ENCODE data around the gene ABCG1. TPM values are rescaled to one million over a fixed set of nuclear protein-coding genes. Genes with fewer than 3 reads are reported as not detected.

Gene ABCG1
- total and polyA plus RNA-seq, 2 donors (not counting 3 experiments of a cell fraction or from before 2014, with no cell fraction given), result 6.7 to 19.6 TPM

DNA sequence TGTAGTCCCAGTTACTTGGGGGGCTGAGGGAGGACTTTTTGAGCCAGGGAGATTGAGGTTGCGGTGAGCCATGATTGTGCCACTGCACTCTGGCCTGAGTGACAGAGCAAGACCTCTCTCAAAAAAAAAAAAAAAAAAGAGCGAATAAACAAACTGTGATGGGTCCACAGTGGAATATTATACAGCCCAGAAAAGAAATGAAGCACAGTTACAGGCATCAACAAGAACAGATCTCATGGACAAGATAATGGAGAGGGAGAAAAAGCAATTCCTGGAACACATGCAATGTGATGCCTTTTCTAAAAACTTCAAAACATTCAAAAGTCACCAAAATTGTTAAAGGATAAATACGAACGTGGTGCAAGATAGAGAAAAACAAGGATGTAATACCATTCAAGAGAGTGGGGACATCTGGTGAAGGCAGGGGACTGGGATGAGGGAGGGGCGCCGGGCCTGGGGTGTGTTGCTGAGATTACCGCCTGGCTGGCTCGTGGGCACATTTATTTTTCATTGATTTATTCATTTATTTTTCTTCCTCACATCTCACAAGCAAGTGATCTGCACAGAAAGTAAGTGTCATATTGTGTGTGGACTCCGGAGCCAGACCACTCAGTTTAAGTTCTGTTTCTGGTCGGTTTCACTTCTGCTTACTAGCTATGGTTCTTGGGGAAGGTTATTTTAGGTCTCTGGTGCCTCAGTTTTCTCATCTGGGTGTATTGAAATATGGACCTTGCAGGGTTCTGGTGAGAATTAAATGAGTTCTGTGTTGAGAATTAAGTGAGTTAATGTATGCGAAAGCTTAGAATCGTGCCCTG lies 30.1 kb downstream of the ABCG1 start:
- peaks cover 7 to 21% of the 10 kb centered on the region in 2 experiments for H3K27me3 ChIP-seq (ENCODE audit: control insufficient read depth in 2 of 2, insufficient read depth in 2 of 2, low read length in 2 of 2)
- no peaks in the 10 kb centered on the region for H4K20me1 ChIP-seq (replicated peaks; ENCODE audit: control insufficient read depth, extremely low read depth, insufficient read depth, low read length)
- no peak for DNase-seq (ENCODE audit: low read depth, low spot score)
- H3K79me2 ChIP-seq (ENCODE audit: control insufficient read depth, insufficient read depth, low read length), result no peaks in the 10 kb centered on the region
- H3K4me3 ChIP-seq (replicated peaks in 1 of 3; ENCODE audit: insufficient read depth in 1 of 3, low read depth in 1 of 3, low read length in 3 of 3), result no peak overlapping the region
- no peak overlapping the region for H3K9ac ChIP-seq (replicated peaks; ENCODE audit: extremely low read depth, insufficient read depth, low read length)
- CTCF ChIA-PET, result interaction anchor here (1.3 to 1.4 kb wide), 3 partner anchors 10 to 61 kb away, joined by 3 to 7 read pairs (median 4); no protein-coding TSS in a partner anchor
- POLR2A ChIA-PET, result no interaction called here
- BruUV-seq (replicated peaks), result no TSS peak
- no peak overlapping the region for H3K27ac ChIP-seq (ENCODE audit: insufficient read depth, low read depth, low read length)
- no peaks in the 10 kb centered on the region for H3K36me3 ChIP-seq (ENCODE audit: control insufficient read depth in 2 of 2, extremely low read depth in 1 of 2, insufficient read depth in 2 of 2, low read length in 2 of 2)
- no peaks in the 10 kb centered on the region for H3K4me1 ChIP-seq (ENCODE audit: control insufficient read depth, extremely low read depth, insufficient read depth, low read length)
- no peak for FAIRE-seq
- no peak for TF ChIP-seq JUN (IDR thresholded peaks at IDR 0.05; ENCODE audit: borderline replicate concordance, insufficient read depth, insufficient read length, low read depth)
- TF ChIP-seq CTCF (IDR thresholded peaks at IDR 0.05; ENCODE audit: extremely low read depth in 1 of 2, insufficient read depth in 1 of 2, low read depth in 1 of 2, low read length in 2 of 2), result no peak
- H2AFZ ChIP-seq (ENCODE audit: low read depth, low read length), result no peak overlapping the region
- intact Hi-C loops (cut with micrococcal nuclease), result no loop called here
- H3K9me3 ChIP-seq (replicated peaks; ENCODE audit: control insufficient read depth, insufficient read depth, low read length), result no peaks in the 10 kb centered on the region
- no peaks in the 10 kb centered on the region for H3K9me1 ChIP-seq (replicated peaks; ENCODE audit: control insufficient read depth, extremely low read depth, insufficient read depth, low read length)
- dilution Hi-C loops (cut with MboI; ENCODE audit: extremely low pct_ligation_motif_present, low sequenced_read_pairs), result no loop called here
- H3K4me2 ChIP-seq (ENCODE audit: insufficient read depth, low read length), result no peak overlapping the region

Measured in endothelial cell of umbilical vein (primary cell).